LNCaP clone FGC (cell line): Measurements from ENCODE around the gene ATAD3A.
A peak's percentile ranks its signal among the peaks of the same experiment; 100 is the strongest.

ENCODE experiments used
- DNase-seq: peaks from one replicate; pipeline ENCODE4 v3.0.0-alpha.2; 2011; ENCODE audit warnings: low read depth
- H3K4me3 ChIP-seq: 2 replicates; pipeline ENCODE4 v1.5.1; 2011; ENCODE audit warnings: mild to moderate bottlenecking, low read depth, low read length, control low read depth
- CTCF ChIP-seq: IDR thresholded peaks from 2 replicates; pipeline ENCODE4 v1.5.1; 2012; ENCODE audit warnings: mild to moderate bottlenecking; ENCODE audit not compliant: control insufficient read depth, insufficient read depth; ENCODE audit errors: extremely low read depth

ATAD3A gene

GRCh38 chr1:1540818-1541628, 29.1 kb downstream of the ATAD3A start:
- no peak for TF ChIP-seq CTCF
- no peak overlapping the region for H3K4me3 ChIP-seq
- no peak for DNase-seq

- no peak for TF ChIP-seq CTCF
- no peak for DNase-seq
- H3K4me3 ChIP-seq: no peak overlapping the region
Measured at GRCh38 chr1:1541956-1542765, 30.2 kb downstream of the ATAD3A start.

GRCh38 chr1:1542766-1543705, 31.1 kb downstream of the ATAD3A start:
- no peak for DNase-seq
- H3K4me3 ChIP-seq: no peak overlapping the region
- TF ChIP-seq CTCF: no peak

- no peak overlapping the region for H3K4me3 ChIP-seq
- no peak for TF ChIP-seq CTCF
- DNase-seq: peak; percentile 4
Measured at GRCh38 chr1:1543706-1544099, 31.7 kb downstream of the ATAD3A start.

GRCh38 chr1:1544544-1544943, 32.6 kb downstream of the ATAD3A start:
- H3K4me3 ChIP-seq: no peak overlapping the region
- TF ChIP-seq CTCF: no peak
- no peak for DNase-seq

- no peak for TF ChIP-seq CTCF
- no peak overlapping the region for H3K4me3 ChIP-seq
- no peak for DNase-seq
Measured at GRCh38 chr1:1545946-1546737, 34.2 kb downstream of the ATAD3A start.
